CD4-positive, alpha-beta T cell treated with Interleukin-15 for 4 hours (primary cell): ENCODE data around the gene ISLR2.

Experiments
- DNase-seq: peaks from one replicate; pipeline ENCODE4 v3.0.0-alpha.2; 2020; ENCODE audit warnings: low spot score

ISLR2 gene

DNA sequence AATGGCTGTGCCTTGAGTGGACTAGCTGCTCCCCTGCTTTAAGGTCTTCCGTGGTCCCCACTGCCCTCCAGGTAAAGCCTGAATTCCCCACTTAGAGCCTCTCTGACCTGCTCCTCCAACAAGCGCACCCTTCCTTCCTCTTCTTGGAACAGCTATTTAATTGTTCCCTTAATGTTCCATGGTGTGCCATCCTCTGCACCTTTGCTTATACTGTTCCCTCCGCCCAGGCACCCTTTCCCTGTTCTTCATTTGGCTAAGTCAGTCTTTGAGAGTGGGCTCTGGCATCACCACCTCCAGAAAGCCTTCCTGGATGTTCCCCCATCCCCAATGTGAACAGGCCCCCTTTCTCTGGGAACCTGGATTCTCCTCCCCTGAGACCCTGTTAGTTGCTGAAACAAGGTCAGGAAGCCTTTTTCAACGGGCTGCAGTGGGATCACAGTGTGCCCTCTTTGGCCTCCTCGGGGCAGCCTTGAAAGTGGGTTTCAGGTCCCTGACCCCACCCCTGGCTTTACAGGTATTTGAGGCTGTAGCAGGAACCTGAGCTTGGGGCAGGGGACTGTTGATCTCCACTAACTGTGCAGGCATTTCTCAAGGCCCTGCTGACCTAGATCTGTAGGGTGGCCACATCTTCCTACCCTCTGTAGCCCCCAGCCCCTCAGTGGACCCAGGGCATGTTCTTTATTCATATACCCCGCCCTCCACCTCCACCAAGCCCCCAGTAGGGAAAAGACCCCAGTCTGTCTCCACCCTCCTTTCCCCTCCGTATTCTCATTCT is 48.1 kb downstream of the ISLR2 start:
- no peak for DNase-seq

DNA sequence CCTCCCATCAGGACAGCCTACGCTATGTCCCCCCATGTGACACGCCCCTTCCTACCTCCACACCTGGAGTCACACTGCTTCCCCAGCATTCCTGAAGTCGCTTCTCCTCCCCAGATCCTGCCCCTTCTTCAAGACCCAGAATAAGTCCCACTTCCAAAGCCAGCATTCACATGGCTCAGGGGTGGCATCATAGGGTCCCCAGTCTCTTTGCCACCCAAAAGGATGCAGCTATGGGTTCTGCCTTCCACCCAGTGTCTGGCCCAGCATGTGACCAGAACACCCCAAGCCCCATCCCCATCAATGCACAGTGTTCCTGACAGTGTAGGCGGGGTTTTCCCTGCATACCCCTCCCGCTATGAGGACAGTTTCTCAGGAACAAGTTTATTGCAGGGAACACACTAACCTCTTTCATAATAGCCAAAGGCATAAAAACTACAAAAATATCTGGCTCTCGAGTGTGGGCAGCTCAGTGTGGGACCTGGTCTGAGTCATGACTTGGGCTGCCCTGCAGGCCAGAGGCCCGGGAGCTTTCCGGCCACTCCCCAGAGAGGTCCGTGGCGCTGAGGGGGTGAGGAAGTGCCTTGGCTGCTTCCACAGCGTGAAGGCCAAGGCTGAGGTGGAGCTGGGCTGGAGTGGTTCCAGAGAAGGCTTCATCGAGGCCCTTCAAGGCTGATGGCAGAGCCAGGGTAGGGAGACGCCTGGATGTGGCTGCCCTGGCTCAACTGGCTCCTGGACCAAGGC is 48.9 kb downstream of the ISLR2 start:
- DNase-seq = no peak

DNA sequence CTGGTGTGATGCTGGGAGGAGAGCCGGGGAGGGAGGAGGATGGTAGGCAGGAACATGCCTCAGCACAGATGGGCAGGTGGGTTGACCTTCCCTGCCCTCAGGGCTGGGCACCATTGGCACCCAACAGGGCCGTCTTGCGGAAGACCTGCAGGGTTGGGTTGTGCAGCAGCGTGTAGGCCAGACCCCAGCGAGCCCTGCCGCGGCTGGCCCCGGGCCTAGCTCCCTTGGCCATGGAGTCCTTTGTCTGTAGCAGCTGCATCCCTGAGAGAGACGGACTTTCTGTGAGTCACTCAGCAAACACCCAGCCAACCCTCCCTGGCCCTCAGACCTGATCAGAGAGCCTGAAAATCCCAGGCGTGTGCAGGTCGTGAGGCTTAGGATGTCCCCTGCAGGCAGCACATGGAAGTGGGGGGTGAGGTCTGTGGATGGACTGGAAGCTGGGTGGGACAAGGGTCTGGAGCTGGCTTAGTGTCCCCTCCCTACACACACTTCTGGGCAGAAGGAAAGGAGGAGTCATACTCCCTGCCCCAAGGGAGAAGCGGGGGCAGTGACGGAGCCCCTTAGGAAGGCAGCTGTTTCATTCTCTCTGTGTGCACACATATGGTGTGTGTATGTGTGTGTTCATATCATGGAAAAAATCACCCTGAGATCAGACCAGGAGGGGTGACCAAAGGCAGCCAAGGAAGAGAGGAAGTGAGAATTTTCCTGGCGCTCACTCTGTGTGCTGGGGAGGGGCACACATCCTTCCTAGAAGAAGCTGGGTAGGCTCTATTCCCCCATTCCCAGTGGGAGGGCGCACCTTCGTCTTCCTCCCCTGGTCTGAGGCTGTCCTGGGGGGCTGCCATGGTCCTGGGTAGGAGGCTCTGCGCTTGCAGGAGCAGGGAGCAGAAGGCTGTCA is 49.8 kb downstream of the ISLR2 start:
- no peak for DNase-seq

DNA sequence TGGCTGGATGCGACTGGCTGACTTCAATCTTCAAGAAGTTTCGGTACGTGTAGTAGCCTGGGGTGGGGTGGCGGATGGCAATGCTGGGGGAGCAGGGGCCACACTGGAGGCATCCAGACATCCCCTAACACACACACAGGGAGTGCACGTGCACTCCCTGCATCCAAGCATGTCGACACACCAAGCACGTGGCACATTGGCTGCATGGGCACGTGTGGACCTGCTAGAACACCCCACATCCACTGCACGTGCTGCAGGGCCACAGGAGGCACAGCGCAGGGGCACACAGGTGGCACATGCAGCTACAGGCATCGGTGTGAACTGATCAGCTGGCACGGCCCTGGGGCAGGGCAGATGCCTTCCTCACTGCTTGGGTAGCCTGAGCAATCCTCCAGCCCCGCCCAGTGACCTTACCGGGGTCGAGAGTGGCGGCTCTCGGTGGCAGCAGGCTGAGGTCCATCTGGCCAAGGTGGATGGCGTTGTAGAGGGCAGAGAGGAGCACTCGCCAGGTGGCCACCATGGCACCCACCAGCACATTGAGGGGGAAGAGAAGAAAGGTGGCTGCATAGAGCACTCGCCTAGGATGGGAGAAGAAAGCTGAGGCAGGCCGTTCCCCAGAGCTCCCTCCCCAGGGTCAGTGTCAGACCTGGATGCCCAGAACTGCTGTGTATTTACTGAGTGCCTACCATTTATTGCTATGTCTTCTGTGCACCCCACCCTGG is 50.7 kb downstream of the ISLR2 start:
- DNase-seq = no peak

DNA sequence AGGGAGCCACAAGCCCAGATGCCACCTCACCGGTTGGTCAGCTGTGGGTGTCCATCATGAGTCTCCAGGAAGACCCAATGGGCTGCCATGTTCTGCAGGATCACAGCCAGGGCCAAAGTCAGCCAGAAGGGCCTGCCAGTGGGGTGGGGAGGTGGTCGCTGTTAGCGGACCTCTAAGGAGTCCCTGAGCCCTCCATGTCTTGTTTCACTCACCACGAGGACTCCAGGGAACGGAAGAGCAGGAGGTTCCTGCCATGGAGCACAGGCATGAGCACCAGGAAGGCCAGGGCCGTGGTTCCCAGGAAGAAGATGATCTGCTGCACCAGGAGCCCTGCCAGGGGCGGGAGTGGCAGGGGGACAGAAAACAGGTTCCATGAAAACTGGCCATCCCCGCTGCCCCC is 51.7 kb downstream of the ISLR2 start:
- DNase-seq = no peak

DNA sequence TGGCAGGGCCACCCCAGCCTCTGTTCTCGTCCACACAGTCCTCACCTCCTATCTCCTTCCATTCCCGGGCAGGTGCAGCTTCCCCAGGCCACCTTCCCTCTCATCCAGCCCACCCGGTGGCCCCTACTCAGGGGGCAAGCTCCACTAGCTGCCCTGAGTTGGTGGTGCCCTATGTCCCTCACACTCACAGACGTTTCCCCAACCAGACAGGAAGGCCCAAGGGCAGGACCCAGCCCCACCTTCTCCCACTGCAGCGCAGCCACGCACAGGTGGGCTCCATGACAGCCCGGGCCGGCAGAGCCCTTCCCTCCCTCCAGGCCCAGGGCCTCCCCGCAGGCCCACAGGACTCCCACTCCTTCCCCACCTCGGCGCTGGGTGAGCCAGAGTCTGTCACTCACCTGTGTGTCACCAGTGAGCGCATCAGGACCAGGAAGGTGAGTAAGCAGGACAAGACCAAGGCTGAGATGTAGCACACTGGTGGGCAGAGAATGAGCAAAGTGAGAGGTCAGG is 54.3 kb downstream of the ISLR2 start:
- no peak for DNase-seq

DNA sequence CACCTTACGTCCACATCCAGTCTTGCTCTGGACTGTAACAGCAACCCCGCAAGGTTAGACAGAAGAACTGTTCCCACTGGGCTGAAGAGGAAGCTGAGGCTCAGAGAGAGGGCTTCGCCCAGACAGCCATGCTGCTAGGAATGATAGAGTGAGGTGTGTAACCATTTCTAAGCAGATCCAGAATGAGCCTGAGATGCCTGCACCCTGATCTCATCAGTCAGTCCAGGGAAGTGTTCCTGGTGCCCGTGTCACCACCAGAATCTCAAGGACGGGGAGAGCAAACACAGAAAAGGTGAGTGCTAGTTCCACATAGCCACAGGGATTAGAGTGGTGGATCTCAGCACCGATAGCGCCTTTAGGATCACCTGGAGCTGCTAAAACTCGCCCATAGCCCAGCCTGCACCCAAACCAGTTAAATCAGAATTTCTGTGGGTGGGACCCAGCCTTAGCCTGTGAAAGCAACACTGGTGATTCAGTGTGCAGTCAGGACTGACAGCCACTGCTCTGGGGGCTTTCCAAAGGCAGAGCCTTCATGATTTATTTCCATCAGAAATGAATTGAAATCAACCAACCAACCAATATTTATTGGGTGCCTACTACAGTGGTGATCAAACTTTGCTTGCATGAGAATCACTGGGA is 55.4 kb downstream of the ISLR2 start:
- no peak for DNase-seq
